Measurements from ENCODE around the gene RNF183. TPM values are rescaled to one million over a fixed set of nuclear protein-coding genes. Genes with fewer than 3 reads are reported as not detected.
"Not testable (repeated sequence)": the region's sequence is repeated elsewhere in the genome, so short reads cannot be mapped to it uniquely, and the experiment has no call there.

Gene RNF183
- total RNA-seq, 1 donor from 2014 or later = not detected

GRCh38 chr9:113255438-113255837, 47.7 kb downstream of the RNF183 start:
- no peaks in the 10 kb centered on the region for H3K9me3 Mint-ChIP-seq
- CTCF ChIA-PET = no interaction called here
- H3K27ac Mint-ChIP-seq = no peak overlapping the region
- POLR2A ChIA-PET = no interaction called here
- no peak overlapping the region for H3K4me3 Mint-ChIP-seq
- no peak for TF ChIP-seq CTCF (IDR thresholded peaks at IDR 0.05)
- intact Hi-C loops (cut with micrococcal nuclease) = no loop called here
- ATAC-seq (ENCODE audit: low read depth) (no peak), DNase-seq (no peak)
- H3K4me1 Mint-ChIP-seq = no peaks in the 10 kb centered on the region
- H3K27me3 Mint-ChIP-seq = no peaks in the 10 kb centered on the region
- H3K36me3 Mint-ChIP-seq (ENCODE audit: low read depth) = peaks cover 22% of the 10 kb centered on the region

GRCh38 chr9:113254991-113255390, 48.2 kb downstream of the RNF183 start:
- Mint-ChIP-seq H3K9me3 (no peaks in the 10 kb centered on the region), H3K36me3 (ENCODE audit: low read depth) (peaks cover 18% of the 10 kb centered on the region), H3K27me3 (no peaks in the 10 kb centered on the region), H3K4me3 (no peak overlapping the region), H3K4me1 (no peaks in the 10 kb centered on the region), H3K27ac (no peak overlapping the region)
- no peak for ATAC-seq (ENCODE audit: low read depth)
- ChIA-PET POLR2A (no interaction called here), CTCF (no interaction called here)
- intact Hi-C loops (cut with micrococcal nuclease) = no loop called here
- no peak for DNase-seq
- TF ChIP-seq CTCF (IDR thresholded peaks at IDR 0.05) = no peak

- no peak for DNase-seq
- no peaks in the 10 kb centered on the region for H3K9me3 Mint-ChIP-seq
- ChIA-PET POLR2A (no interaction called here), CTCF (no interaction called here)
- no peak for ATAC-seq (ENCODE audit: low read depth)
- no peaks in the 10 kb centered on the region for H3K27me3 Mint-ChIP-seq
- no peaks in the 10 kb centered on the region for H3K4me1 Mint-ChIP-seq
- no peak for TF ChIP-seq CTCF (IDR thresholded peaks at IDR 0.05)
- intact Hi-C loops (cut with micrococcal nuclease) = no loop called here
- no peak overlapping the region for H3K4me3 Mint-ChIP-seq
- no peak overlapping the region for H3K27ac Mint-ChIP-seq
- peaks cover 2% of the 10 kb centered on the region for H3K36me3 Mint-ChIP-seq (ENCODE audit: low read depth)
These were observed 52.4 kb downstream of the RNF183 start for GRCh38 chr9:113250807-113251206.

GRCh38 chr9:113249661-113250060, 53.5 kb downstream of the RNF183 start:
- DNase-seq; POLR2A ChIA-PET; H3K4me3 Mint-ChIP-seq; H3K27ac Mint-ChIP-seq; ATAC-seq (ENCODE audit: low read depth); CTCF ChIA-PET; H3K27me3 Mint-ChIP-seq; H3K36me3 Mint-ChIP-seq (ENCODE audit: low read depth); H3K9me3 Mint-ChIP-seq; intact Hi-C loops (cut with micrococcal nuclease); H3K4me1 Mint-ChIP-seq: not testable (repeated sequence)

GRCh38 chr9:113247640-113248039, 55.5 kb downstream of the RNF183 start:
- no peak for TF ChIP-seq CTCF (IDR thresholded peaks at IDR 0.05)
- Mint-ChIP-seq H3K27ac (no peak overlapping the region), H3K9me3 (no peaks in the 10 kb centered on the region), H3K36me3 (ENCODE audit: low read depth) (peaks cover 2% of the 10 kb centered on the region), H3K27me3 (no peaks in the 10 kb centered on the region), H3K4me3 (no peak overlapping the region), H3K4me1 (peaks cover 3% of the 10 kb centered on the region)
- DNase-seq (no peak), ATAC-seq (ENCODE audit: low read depth) (no peak)
- CTCF ChIA-PET = no interaction called here
- intact Hi-C loops (cut with micrococcal nuclease) = no loop called here
- POLR2A ChIA-PET = no interaction called here

Other genes starting within 250 kb of the RNF183 start
- 1.7 and 2.6 TPM in 2 replicates for gene ZFP37, start 246.7 kb downstream of the RNF183 start, total RNA-seq
- 0.93 and 1.1 TPM in 2 replicates for gene SLC31A2, start 152.4 kb downstream of the RNF183 start, total RNA-seq
- gene FKBP15, start 82.1 kb downstream of the RNF183 start, total RNA-seq = 48.3 and 49.1 TPM in 2 replicates
- 5.7 and 7.3 TPM in 2 replicates for gene SLC31A1, start 81.8 kb downstream of the RNF183 start, total RNA-seq
- 30.4 and 31.7 TPM in 2 replicates for gene CDC26, start 27.8 kb downstream of the RNF183 start, total RNA-seq
- 32.8 and 36.7 TPM in 2 replicates for gene PRPF4, start 27.7 kb downstream of the RNF183 start, total RNA-seq
- gene WDR31, start 36.9 kb upstream of the RNF183 start, total RNA-seq = 0.73 and 1.6 TPM in 2 replicates
- 1.1 and 1.3 TPM in 2 replicates for gene BSPRY, start 46.2 kb upstream of the RNF183 start, total RNA-seq
- gene HDHD3, start 73.6 kb upstream of the RNF183 start, total RNA-seq = 23.4 and 23.9 TPM in 2 replicates
- gene ALAD, start 97.9 kb upstream of the RNF183 start, total RNA-seq = 24.0 and 24.3 TPM in 2 replicates
- 48.0 and 55.5 TPM in 2 replicates for gene POLE3, start 107.3 kb upstream of the RNF183 start, total RNA-seq
- gene C9orf43, start 107.4 kb upstream of the RNF183 start, total RNA-seq = 0.76 and 1.2 TPM in 2 replicates
- gene RGS3, start 160.4 kb upstream of the RNF183 start, total RNA-seq = 14.6 and 15.0 TPM in 2 replicates

All from activated B cell treated with CpG ODN at 0.5 μM for 24 hours (primary cell).